ENCODE measurements around the gene PCSK7. TPM values are rescaled to one million over a fixed set of nuclear protein-coding genes. Genes with fewer than 3 reads are reported as not detected.

PCSK7 gene
- total and polyA plus RNA-seq, 11 donors = 16.9 to 43.4 (median 26.2) TPM

DNA sequence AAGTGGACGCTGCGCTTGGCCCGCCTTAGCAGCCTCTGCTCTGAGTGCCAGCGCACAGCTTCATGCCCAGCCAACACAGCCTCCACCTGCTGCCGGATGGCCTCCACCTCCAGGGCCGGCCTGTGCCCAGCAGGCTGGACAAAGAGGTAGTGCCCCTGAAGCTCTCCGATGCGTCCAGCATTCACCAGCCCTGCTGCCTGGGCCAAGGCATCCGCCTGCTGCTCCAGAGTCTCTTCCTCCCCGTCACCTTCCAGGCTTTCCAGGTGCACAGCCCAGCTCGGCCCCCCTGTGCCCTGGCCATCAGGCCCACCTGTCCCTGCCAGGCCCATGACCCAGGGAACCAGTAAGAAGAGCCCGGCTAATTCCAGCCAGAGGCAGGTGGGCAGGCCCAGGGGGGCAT lies 2.5 kb downstream of the PCSK7 start:
- Histone ChIP-seq H3K9me3 (no peaks in the 10 kb centered on the region), H3K4me1 (peaks cover 2 to 40% (median 26%) of the 10 kb centered on the region in 12 donors), H3K4me3 (no peak overlapping the region), H3K36me3 (peaks cover 0 to 55% (median 46%) of the 10 kb centered on the region in 9 donors), H3K27me3 (no peaks in the 10 kb centered on the region), H3K27ac (peak overlapping the region in 1 of 12 donors; percentile 97)
- DNase-seq = no peak
- WGBS, 4 donors = 88 to 95% (median 93%) methylated on average over 12 of the region's 12 CpGs
- ATAC-seq = no peak
- TF ChIP-seq, protein P1, sequence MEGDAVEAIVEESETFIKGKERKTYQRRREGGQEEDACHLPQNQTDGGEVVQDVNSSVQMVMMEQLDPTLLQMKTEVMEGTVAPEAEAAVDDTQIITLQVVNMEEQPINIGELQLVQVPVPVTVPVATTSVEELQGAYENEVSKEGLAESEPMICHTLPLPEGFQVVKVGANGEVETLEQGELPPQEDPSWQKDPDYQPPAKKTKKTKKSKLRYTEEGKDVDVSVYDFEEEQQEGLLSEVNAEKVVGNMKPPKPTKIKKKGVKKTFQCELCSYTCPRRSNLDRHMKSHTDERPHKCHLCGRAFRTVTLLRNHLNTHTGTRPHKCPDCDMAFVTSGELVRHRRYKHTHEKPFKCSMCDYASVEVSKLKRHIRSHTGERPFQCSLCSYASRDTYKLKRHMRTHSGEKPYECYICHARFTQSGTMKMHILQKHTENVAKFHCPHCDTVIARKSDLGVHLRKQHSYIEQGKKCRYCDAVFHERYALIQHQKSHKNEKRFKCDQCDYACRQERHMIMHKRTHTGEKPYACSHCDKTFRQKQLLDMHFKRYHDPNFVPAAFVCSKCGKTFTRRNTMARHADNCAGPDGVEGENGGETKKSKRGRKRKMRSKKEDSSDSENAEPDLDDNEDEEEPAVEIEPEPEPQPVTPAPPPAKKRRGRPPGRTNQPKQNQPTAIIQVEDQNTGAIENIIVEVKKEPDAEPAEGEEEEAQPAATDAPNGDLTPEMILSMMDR (IDR thresholded peaks at IDR 0.05) = no peak
- TF ChIP-seq POLR2A (IDR thresholded peaks at IDR 0.05) = no peak
- intact Hi-C loops (cut with DNase I) = loop anchor here in 9 of 10 donors (5.0 to 10.0 kb wide), 11 partner anchors 47 to 497 kb away; partner anchors contain the start of genes APOA5 (in 4 of the 9) and ZPR1 (in 1 of the 9)

DNA sequence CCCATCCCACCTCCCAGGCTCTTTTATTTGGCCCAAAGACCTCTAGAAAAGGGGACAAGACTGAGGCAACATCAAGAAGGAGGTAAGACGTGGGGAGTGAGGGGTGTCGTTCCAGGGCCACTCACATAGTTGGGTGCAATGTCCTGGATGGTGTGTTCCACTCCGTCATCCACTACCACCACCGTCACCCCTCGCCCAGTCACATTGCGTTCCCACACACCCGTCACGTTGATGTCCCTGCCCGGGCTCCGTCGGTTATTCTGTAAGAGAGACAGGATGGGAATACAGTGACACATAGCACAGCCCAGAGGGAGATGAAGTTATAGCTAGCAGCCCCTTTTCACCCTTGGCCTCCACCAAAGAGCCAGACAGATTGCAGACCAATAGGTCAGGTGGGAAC lies 3.8 kb downstream of the PCSK7 start:
- WGBS, 4 donors = 87 to 96% (median 94%) methylated on average over 11 of the region's 11 CpGs
- Histone ChIP-seq H3K4me1 (peaks cover under 1 to 30% (median 15%) of the 10 kb centered on the region in 12 donors), H3K27me3 (no peaks in the 10 kb centered on the region), H3K9me3 (no peaks in the 10 kb centered on the region), H3K4me3 (no peak overlapping the region), H3K36me3 (peaks cover 0 to 68% (median 60%) of the 10 kb centered on the region in 9 donors), H3K27ac (no peak overlapping the region)
- DNase-seq (no peak), ATAC-seq (no peak)
- no peak for TF ChIP-seq POLR2A (IDR thresholded peaks at IDR 0.05)
- TF ChIP-seq, protein P1 (IDR thresholded peaks at IDR 0.05) = no peak
- intact Hi-C loops (cut with DNase I) = loop anchor here in 9 of 10 donors (5.0 to 10.0 kb wide), 11 partner anchors 46 to 496 kb away; partner anchors contain the start of genes APOA5 (in 4 of the 9) and ZPR1 (in 1 of the 9)

DNA sequence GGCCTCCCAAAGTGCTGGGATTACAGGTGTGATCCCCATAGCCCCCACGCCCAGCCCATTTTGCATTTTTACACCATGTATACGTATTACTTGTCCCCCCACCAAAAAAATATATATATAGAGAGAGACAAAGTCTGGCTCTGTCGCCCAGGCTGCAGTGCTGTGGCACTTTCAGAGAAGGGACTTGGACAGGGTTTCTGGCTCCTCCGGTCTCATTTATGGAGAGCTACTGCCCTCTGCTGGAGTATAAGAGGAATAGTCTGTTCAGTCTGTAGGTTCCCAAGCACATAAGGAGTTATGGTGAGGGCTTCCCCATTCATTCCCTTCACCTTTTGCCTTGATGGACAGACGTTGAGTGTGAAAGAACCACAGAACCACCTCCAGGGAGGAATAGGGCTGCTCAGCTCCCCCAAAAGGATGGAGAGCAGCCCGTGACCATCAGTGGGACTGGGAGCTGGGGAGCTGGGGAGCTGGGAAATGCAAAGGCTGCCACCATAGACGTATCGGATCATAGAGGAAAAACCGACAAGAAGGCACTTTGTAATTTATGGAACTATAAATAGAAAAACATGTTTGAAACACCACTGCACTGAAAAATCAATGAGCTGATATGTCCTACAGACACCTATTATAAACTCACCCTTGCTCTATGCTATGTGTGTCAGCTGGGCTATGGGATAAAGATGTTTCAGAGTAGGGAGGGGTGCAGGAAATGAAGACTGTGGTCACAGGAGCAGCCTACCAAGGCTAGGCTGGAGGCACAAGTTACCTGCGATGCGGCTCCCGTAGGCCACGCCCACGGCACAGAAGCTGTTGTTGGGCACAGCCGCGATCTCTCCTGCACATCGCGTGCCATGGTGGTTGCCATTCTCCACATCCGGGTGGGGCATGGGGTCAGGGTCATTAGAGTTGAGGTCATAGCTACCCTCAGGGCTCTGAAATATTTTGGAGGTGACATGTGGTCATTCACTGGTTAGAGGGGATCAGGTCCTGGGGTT lies 5.2 kb downstream of the PCSK7 start:
- Histone ChIP-seq H3K9me3 (no peaks in the 10 kb centered on the region), H3K4me1 (peaks cover under 1 to 39% (median 21%) of the 10 kb centered on the region in 12 donors), H3K27ac (peak overlapping the region in 1 of 12 donors; percentile 13), H3K27me3 (no peaks in the 10 kb centered on the region), H3K4me3 (no peak overlapping the region), H3K36me3 (peaks cover 0 to 82% (median 70%) of the 10 kb centered on the region in 9 donors)
- intact Hi-C loops (cut with DNase I) = loop anchor here (2.0 to 10.0 kb wide), 15 partner anchors 44 to 494 kb away; partner anchors contain the start of genes APOA5 (in 4 of the 10) and ZPR1 (in 2 of the 10)
- peak in 2 of 5 donors; percentile 50 to 58 for DNase-seq
- no peak for TF ChIP-seq POLR2A (IDR thresholded peaks at IDR 0.05)
- TF ChIP-seq, protein P1 (IDR thresholded peaks at IDR 0.05) = peak; percentile 64 to 88 (median 82)
- 62 to 72% (median 68%) methylated on average over 19 of the region's 19 CpGs for WGBS, 4 donors
- ATAC-seq = peak in 3 of 4 donors; percentile 75 to 80 (median 76)
